HCT116 (cell line): ENCODE measurements around the gene ATG2B. TPM values are rescaled to one million over a fixed set of nuclear protein-coding genes. Genes with fewer than 3 reads are reported as not detected.

Experiments used
- ATAC-seq: fragments of 200-7000 bp; cut with Tn5 transposase; 2 replicates; pipeline ENCODE4 v1.9.1; 2020; ENCODE audit warnings: mild to moderate bottlenecking, moderate library complexity
- BruUV-seq: library from RNA; stranded (reverse); fragments of 400-500 nt; replicated peaks from 2 replicates; lab custom pipeline; 2021; lab: Mats Ljungman, UMichigan
- CTCF ChIA-PET: fragments of 300-600 bp; sonication (Branson Sonifier 250); formaldehyde crosslinking; loops from one replicate; lab custom pipeline; 2021; ENCODE audit warnings: antibody characterized with exemption; lab: Charles Lee
- POLR2A ChIA-PET: fragments of 300-600, 350-600 bp; sonication (Branson Sonifier 250); formaldehyde crosslinking; loops from one replicate; lab custom pipeline; 2021; ENCODE audit warnings: antibody characterized with exemption; lab: Charles Lee
- RAD21 ChIA-PET, 2 experiments: fragments of 300-600 bp; sonication (Branson Sonifier 250); formaldehyde crosslinking; loops; one replicate each; lab custom pipeline; 2023; ENCODE audit warnings: low total read pairs in 2 of 2; ENCODE audit not compliant: uncharacterized antibody in 2 of 2, unreplicated experiment in 2 of 2, low non-redundant PET in 1 of 2; lab: Charles Lee
- DNase-seq: peaks from one replicate; pipeline ENCODE4 v3.0.0-alpha.2; 2010; ENCODE audit warnings: low read depth, low spot score
- H2AFZ ChIP-seq: fragments of 200-600 bp; shearing (Covaris generic), sonication (generic); 2 replicates; pipeline ENCODE4 v1.6.1; 2017; ENCODE audit warnings: low read depth, mixed run types, mixed read lengths, antibody characterized with exemption, low read length; ENCODE audit not compliant: poor library complexity, severe bottlenecking
- H3K27ac ChIP-seq: 2 replicates; pipeline ENCODE4 v1.5.1; 2012; ENCODE audit warnings: low read depth, low read length
- H3K27me3 ChIP-seq: fragments of 200-600 bp; sonication (generic); 2 replicates; pipeline ENCODE4 v1.6.1; 2016; ENCODE audit warnings: mixed run types, low read length, mixed read lengths; ENCODE audit not compliant: insufficient read depth
- H3K36me3 ChIP-seq, 2 experiments: fragments of 200-500 bp in 1 of 2; fragments of 200-600 bp in 1 of 2; sonication (Bioruptor generic) in 1 of 2; sonication (generic) in 1 of 2; 2 replicates each; pipeline versions ENCODE4 v1.5.1 to v1.6.1; 2014 to 2016; ENCODE audit warnings: low read length in 2 of 2, inconsistent platforms in 1 of 2, mixed read lengths in 1 of 2, mixed run types in 1 of 2; ENCODE audit not compliant: insufficient read depth in 2 of 2, control insufficient read depth in 1 of 2
- H3K4me1 ChIP-seq, 2 experiments: fragments of 200-600 bp in 1 of 2; sonication (generic) in 1 of 2; 2 replicates each; pipeline versions ENCODE4 v1.5.1 to v1.6.1; 2012 to 2017; ENCODE audit warnings: low read length in 2 of 2, inconsistent platforms in 1 of 2, mild to moderate bottlenecking in 1 of 2, mixed read lengths in 1 of 2, mixed run types in 1 of 2, moderate library complexity in 1 of 2; ENCODE audit not compliant: insufficient read depth in 2 of 2, control insufficient read depth in 1 of 2
- H3K4me2 ChIP-seq: fragments of 200-600 bp; sonication (generic); 2 replicates; pipeline ENCODE4 v1.6.1; 2017; ENCODE audit warnings: mixed run types, low read length, mixed read lengths
- H3K4me3 ChIP-seq, 2 experiments: fragments of 200-600 bp in 1 of 2; sonication (generic) in 1 of 2; replicated peaks in 1 of 2; 2 replicates each; pipeline ENCODE4 v1.5.1; 2011 to 2016; ENCODE audit warnings: low read length in 2 of 2, control low read depth in 1 of 2, low read depth in 1 of 2, mild to moderate bottlenecking in 1 of 2, mixed read lengths in 1 of 2, mixed run types in 1 of 2
- H3K79me2 ChIP-seq: fragments of 200-600 bp; sonication (generic); 2 replicates; pipeline ENCODE4 v1.6.1; 2017; ENCODE audit warnings: mild to moderate bottlenecking, mixed run types, low read length, moderate library complexity, mixed read lengths; ENCODE audit not compliant: insufficient read depth
- H3K9ac ChIP-seq: fragments of 200-600 bp; sonication (generic); 2 replicates; pipeline ENCODE4 v1.6.1; 2016; ENCODE audit warnings: low read length, mixed read lengths
- H3K9me2 ChIP-seq: fragments of 200-600 bp; sonication (generic), shearing (Covaris generic); 2 replicates; pipeline ENCODE4 v1.6.1; 2017; ENCODE audit warnings: mixed run types, mild to moderate bottlenecking, moderate library complexity; ENCODE audit not compliant: insufficient read depth
- H3K9me3 ChIP-seq, 2 experiments: fragments of 200-500 bp in 1 of 2; fragments of 200-600 bp in 1 of 2; sonication (Bioruptor generic) in 1 of 2; sonication (generic) in 1 of 2; 2 replicates each; pipeline ENCODE4 v1.6.1; 2014 to 2017; ENCODE audit warnings: low read length in 2 of 2, mixed read lengths in 2 of 2, inconsistent platforms in 1 of 2, low read depth in 1 of 2, mild to moderate bottlenecking in 1 of 2, mixed run types in 1 of 2, moderate library complexity in 1 of 2; ENCODE audit not compliant: control insufficient read depth in 1 of 2, insufficient read depth in 1 of 2
- H4K20me1 ChIP-seq: fragments of 200-600 bp; sonication (generic), shearing (Covaris generic); 2 replicates; pipeline ENCODE4 v1.6.1; 2017; ENCODE audit warnings: mixed run types, mild to moderate bottlenecking, moderate library complexity; ENCODE audit not compliant: insufficient read depth
- ATF3 ChIP-seq: IDR thresholded peaks from 2 replicates; pipeline ENCODE4 v1.6.1; 2012
- CEBPB ChIP-seq: IDR thresholded peaks from 2 replicates; pipeline ENCODE4 v1.6.1; 2012; ENCODE audit warnings: low read depth
- EZH2 ChIP-seq: fragments of 200-600 bp; sonication (generic); IDR thresholded peaks from 2 replicates; pipeline ENCODE4 v1.6.1; 2017; ENCODE audit warnings: antibody characterized with exemption, mixed run types
- FOSL1 ChIP-seq: IDR thresholded peaks from 2 replicates; pipeline ENCODE4 v1.6.1; 2012; ENCODE audit warnings: low read depth
- POLR2A ChIP-seq: IDR thresholded peaks from 2 replicates; pipeline ENCODE4 v1.7.0; 2011; ENCODE audit warnings: borderline replicate concordance; ENCODE audit not compliant: insufficient read depth, insufficient read length; ENCODE audit errors: extremely low read depth
- REST ChIP-seq: IDR thresholded peaks from 2 replicates; pipeline ENCODE4 v1.6.1; 2012; ENCODE audit warnings: low read depth
- YY1 ChIP-seq: IDR thresholded peaks from 2 replicates; pipeline ENCODE4 v1.6.1; 2011; ENCODE audit warnings: low read length, low read depth, moderate library complexity, mild to moderate bottlenecking; ENCODE audit not compliant: insufficient replicate concordance; ENCODE audit errors: extremely low read depth
- ZBTB33 ChIP-seq: IDR thresholded peaks from 2 replicates; pipeline ENCODE4 v1.6.1; 2011; ENCODE audit warnings: mild to moderate bottlenecking, low read length, moderate library complexity; ENCODE audit not compliant: insufficient replicate concordance; ENCODE audit errors: extremely low read depth
- ZNF274 ChIP-seq: fragments of 200-500 bp; sonication (Bioruptor generic); IDR thresholded peaks from 2 replicates; pipeline ENCODE4 v1.6.1; 2014; ENCODE audit warnings: mild to moderate bottlenecking, low read depth, low read length, inconsistent platforms
- intact Hi-C: fragments of 100-400 bp; cut with micrococcal nuclease; formaldehyde crosslinking; loops from 2 replicates; pipeline ENCODE4 v1.10.0; 2022
- total RNA-seq: library from RNA; stranded (reverse); gene quantifications from one replicate; pipeline ENCODE4 v1.2.1, GENCODE V29; 2021; ENCODE audit not compliant: unreplicated experiment

ATG2B gene
- total RNA-seq, 1 experiment from 2014 or later = 6.4 TPM

- POLR2A ChIA-PET = no interaction called here
- Histone ChIP-seq H3K9ac (no peak overlapping the region), H4K20me1 (no peaks in the 10 kb centered on the region), H3K4me2 (no peak overlapping the region), H2AFZ (no peak overlapping the region), H3K27me3 (no peaks in the 10 kb centered on the region), H3K4me1 (no peaks in the 10 kb centered on the region), H3K9me3 (no peaks in the 10 kb centered on the region), H3K27ac (no peak overlapping the region), H3K79me2 (no peaks in the 10 kb centered on the region), H3K4me3 (no peak overlapping the region)
- no TSS peak for BruUV-seq
- intact Hi-C loops = no loop called here
- no peak for DNase-seq
- TF ChIP-seq EZH2 (no peak), ZNF274 (no peak), ATF3 (no peak), CEBPB (no peak), POLR2A (no peak), YY1 (no peak), REST (no peak), FOSL1 (no peak), ZBTB33 (no peak)
- TF ChIP-seq, all 23 proteins: peak for 0
- CTCF ChIA-PET = interaction anchor here (1.0 kb wide), 1 partner anchor 128 kb away, joined by 3 read pairs; no protein-coding TSS in a partner anchor
- RAD21 ChIA-PET = no interaction called here
- ATAC-seq = no peak
- Histone ChIP-seq H3K36me3 (0 out of 4 replicates have a peak, but pooled peaks cover 0 to 5% of the 10 kb centered on the region in 2 experiments), H3K9me2 (no peaks in the 10 kb centered on the region)
These were observed 68.9 kb downstream of the ATG2B start for GRCh38 chr14:96294246-96294645.
